GM12892 (cell line): ENCODE measurements around the gene PPIB.

Experiments
- POLR2A ChIP-seq: IDR thresholded peaks from 2 replicates; pipeline ENCODE4 v1.6.1; 2011; ENCODE audit warnings: low read depth, low read length, control low read depth
- POLR2AphosphoS5 ChIP-seq: IDR thresholded peaks from 2 replicates; pipeline ENCODE4 v1.6.1; 2011; ENCODE audit warnings: low read depth, low read length, control low read depth
- TAF1 ChIP-seq: IDR thresholded peaks from 2 replicates; pipeline ENCODE4 v1.6.1; 2011; ENCODE audit warnings: low read depth, mild to moderate bottlenecking, control low read depth, low read length, borderline replicate concordance

GRCh38 chr15:64133623-64134344, 29.0 kb downstream of the PPIB start:
- TF ChIP-seq POLR2A: no peak
- TF ChIP-seq POLR2AphosphoS5: no peak
- TF ChIP-seq TAF1: no peak
